HG03025 (cell line): ENCODE measurements around the gene RNU2-63P.
"Not testable (repeated sequence)": the region's sequence is repeated elsewhere in the genome, so short reads cannot be mapped to it uniquely, and the experiment has no call there.

Experiments
- ATAC-seq: cut with Tn5 transposase; IDR thresholded peaks from one replicate; pipeline ENCODE4 v1.9.1; 2021; ENCODE audit warnings: mild to moderate bottlenecking, moderate library complexity; ENCODE audit not compliant: unreplicated experiment, low FRiP score

Gene RNU2-63P

DNA sequence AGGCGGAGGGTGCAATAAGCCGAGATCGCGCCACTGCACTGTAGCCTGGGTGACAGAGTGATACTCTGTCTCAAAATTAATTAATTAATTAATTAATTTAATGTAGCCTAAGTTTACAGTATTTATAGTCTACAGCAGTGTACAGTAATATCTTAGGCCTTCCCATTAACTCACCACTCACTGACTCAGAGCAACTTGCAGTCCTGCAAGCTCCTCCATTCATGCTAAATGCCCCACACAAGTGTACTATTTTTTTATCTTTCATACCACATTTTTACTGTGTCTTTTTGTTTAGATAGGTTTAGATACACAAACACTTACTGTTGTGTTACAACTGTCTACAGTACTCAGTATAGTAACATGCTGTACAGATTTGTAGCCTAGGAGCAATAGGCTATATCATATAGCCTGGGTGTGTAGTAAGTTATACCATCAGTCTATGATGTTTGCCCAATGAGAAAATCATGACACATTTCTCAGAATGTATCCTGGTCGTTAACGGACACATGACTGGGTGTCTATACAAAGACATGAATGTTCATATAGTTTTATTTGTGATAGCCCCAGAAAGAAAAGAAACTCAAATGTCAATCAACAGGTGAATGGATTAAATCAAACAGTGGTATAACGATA is 15.8 kb upstream of the RNU2-63P start:
- ATAC-seq, result no peak

DNA sequence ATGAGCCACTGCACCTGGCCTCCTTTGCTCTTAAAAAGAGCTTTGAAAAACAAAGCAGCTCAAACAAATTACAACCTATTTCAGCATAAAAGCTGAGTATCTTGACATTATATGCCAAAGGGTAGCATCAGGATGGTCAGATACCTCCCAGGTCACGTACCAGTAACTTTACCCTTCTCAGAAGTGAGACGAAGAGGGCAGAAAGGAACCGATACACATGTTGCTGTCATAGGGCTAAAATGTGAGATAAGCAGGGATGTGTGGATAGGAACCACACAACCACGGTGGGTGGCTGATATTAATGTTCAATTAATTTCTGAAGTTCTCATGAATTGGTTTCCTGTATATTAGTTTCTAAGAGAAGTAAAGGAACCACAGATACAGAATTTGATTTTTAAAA is 12.6 kb upstream of the RNU2-63P start:
- ATAC-seq, result no peak

DNA sequence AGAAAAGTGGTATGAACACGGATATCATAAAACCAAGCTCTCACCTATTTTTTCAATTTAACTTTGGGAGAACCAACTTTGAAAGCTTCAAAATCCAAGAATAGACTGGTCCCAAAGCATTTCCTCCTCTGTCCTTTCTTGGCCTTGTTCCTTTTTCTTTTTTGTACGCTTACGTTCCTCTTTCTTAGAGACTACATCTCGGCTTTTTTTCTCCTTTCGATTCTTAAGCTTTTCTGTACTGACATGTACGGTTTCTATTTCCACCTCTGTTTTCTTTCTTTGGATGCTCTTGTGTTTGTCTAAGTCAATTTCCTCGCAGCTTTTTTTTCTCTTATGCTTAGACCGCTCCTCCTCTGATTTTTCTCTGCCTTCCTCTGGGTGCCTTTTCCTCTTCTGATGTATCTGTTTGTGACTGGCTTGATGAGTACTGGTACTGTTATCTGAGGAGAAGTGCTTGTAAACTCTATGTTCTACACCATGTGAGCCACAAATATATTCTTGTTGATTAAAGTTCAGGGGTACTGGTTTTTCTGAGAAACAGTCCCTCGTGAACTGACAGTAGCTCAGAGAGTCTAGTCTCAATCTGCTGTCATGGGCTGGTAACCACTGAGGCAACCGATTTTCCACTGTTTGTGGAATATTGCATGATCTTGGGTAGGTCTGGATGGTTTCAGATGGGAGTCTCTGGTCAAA is 11.5 kb upstream of the RNU2-63P start:
- ATAC-seq, result no peak

- ATAC-seq, result no peak
Measured at GRCh38 chr2:88024509-88024908, 8.2 kb upstream of the RNU2-63P start.

- no peak for ATAC-seq
Measured at GRCh38 chr2:88022669-88022921, 6.2 kb upstream of the RNU2-63P start.

DNA sequence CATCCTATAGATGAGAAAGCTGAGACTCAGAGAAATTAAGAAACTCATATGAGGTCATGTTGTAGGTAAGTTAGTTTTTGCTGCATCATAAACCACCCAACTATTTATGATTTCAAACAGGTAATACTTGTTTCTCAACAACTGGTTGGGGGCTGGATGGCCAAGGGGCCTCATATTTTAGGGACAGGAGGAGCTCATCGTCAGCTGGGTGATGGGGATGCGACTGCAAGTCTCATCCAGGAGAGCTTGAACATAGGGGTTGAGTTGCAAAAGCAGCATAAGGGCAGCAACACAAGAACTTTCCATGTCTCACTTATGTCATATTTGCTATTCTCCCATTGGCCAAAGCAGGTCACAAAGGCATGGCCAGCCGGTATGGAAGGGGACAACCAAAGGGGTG is 3.6 kb upstream of the RNU2-63P start:
- no peak for ATAC-seq

DNA sequence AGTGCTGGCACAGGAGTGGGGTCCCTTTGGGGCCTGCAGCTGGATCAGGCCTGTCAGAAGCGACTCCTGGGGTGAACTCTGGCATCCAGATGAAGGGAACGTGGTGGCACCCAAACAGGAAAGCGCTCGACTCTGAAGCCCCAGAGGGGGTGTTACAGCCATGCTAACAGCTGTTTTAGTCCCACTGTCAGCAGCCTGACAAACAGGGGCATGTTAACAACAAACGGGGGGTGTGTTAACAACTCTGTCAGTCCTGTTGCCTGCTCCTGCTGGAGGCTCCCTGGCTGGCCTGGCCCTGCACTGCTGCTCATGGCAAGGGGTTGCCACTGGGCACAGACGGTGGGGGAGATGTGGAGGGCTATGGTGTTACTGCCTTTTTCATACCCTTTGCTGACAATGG is 2.6 kb upstream of the RNU2-63P start:
- ATAC-seq, result no peak

- ATAC-seq, result not testable (repeated sequence)
Measured at GRCh38 chr2:88018077-88018805, 1.9 kb upstream of the RNU2-63P start.

DNA sequence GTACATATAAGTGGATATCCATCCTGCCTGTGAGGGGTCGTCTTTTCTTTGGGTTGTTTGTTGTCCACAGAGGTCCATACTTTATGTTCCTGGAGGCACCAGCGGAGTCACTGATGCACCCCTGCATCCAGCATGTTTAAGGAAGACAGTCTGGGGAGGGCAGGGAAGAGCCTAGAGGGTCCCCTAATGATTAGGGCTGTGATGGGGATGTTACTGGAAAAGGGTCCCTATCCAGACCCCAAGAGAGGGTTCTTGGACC is 1.4 kb upstream of the RNU2-63P start:
- not testable (repeated sequence) for ATAC-seq

GRCh38 chr2:88016960-88017779 is 823 bp upstream of the RNU2-63P start:
- peak; percentile 63 for ATAC-seq

DNA sequence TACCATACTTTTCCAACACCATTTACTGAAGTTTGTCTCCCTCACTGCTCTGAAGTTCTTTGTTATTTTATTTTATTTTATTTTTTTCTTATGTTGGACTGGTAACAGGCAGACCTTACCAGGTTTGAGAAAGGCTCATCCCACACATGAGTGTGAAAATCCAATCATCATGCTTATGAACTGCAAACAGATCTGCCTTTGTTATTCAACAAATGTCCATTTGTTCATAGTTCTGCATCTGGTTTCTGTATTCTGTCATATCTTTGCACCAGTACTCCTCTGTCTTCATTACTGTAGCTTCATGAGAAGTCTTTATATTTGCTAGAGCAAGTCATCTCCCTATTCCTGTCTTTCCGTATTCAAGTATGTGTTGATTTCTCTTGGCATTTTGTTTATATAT is 5.3 kb downstream of the RNU2-63P start:
- ATAC-seq, result no peak

DNA sequence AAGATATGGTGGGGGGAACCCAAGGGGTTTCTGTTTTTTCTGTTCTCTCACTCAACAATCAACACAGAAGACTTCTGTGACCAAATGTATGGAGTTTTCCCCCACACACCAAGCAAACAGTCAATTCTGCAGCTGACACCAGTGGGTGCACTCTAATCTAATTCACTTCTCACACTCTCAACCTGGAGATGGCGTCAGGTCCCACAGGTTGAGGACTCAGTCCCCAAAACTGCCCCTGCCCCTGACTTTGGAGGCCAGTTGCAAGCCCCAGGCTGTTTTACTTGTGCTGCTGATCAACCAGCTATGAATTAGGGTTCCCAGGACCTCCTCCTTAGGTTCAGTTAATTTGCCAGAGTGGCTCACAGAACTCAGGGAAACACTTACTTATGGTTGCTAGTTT is 6.2 kb downstream of the RNU2-63P start:
- ATAC-seq, result no peak

DNA sequence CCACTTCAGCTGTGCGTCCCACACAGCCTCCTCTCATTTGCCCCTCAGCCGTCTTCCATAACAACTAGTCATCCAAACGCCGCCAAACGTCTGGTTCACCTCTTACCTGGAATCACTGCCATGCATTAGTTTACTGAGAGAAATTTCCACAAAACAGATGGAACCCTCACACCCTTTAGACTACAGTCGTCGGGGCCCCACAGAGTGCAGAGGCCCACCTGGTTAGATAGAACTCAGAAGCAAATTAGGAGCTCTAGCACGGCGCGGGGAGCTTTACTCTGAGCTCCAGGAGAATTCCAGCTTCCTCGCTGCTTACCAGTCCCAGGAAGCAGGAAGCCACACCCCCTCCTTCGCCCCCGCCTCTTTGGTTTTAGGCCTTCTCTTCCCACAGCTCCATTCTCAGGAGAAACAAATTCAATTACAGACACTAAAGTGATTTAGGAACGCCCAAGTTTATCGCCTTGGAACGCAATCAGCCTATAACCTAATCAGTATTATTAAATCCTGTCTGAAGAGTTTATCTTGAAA is 9.4 kb downstream of the RNU2-63P start:
- ATAC-seq, result no peak

DNA sequence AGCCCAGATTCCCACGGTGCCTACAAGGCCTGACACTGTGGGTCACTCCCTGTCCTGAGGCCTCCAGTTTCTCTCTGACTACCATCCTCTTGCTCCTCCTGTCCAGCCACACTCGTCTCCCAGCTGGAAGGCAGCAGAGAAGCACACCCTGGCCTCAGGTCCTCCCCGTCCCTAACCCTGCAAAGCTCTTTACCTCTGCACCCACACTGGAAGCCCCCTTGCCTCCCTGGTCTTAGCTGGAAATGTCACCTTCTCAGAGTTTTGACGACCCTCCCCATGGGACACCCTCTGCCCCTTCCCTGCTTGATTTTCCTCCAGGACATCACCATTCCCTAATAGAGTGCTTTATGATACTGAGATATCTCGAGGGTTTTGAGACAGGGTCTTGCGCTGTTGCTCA is 10.6 kb downstream of the RNU2-63P start:
- ATAC-seq, result no peak

- ATAC-seq, result no peak
Measured at GRCh38 chr2:88003074-88003755, 13.1 kb downstream of the RNU2-63P start.

- ATAC-seq, result no peak
Measured at GRCh38 chr2:88002359-88002707, 14.0 kb downstream of the RNU2-63P start.

DNA sequence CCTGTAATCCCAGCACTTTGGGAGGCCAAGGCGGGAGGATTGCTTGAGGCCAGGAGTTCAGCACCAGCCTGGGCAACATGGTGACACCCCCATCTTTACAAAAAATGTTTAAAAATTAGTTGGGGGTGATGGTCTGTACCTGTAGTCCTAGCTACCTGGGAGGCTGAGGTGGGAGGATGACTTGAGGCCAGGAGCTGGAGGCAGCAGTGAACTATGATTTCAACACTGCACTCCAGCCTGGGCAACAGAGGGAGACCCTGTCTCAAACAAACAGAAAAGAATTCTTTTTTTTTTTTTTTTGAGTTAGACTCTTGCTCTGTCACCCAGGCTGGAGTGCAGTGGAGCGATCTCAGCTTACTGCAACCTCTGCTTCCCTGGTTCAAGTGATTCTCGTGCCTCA is 15.9 kb downstream of the RNU2-63P start:
- not testable (repeated sequence) for ATAC-seq

DNA sequence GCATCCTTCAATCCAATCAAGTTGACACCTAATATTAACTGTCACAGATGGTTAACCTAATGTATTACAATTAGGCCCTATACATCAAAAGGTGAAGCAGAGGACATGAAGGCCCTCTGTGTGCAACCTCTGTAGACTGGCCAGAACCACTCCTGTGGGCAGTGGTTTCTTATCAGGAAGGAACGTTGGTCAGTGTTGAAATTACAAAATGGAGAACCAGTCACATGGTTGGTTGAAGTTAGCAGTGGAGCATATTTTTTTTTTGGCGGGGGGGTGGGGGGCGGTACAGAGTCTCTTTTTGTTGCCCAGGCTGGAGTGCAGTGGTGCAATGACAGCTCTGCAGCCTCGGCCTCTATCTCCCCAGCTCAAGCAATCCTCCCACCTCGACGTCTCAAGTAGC is 19.8 kb downstream of the RNU2-63P start:
- no peak for ATAC-seq

GRCh38 chr2:87995756-87996155 is 20.6 kb downstream of the RNU2-63P start:
- ATAC-seq, result no peak

DNA sequence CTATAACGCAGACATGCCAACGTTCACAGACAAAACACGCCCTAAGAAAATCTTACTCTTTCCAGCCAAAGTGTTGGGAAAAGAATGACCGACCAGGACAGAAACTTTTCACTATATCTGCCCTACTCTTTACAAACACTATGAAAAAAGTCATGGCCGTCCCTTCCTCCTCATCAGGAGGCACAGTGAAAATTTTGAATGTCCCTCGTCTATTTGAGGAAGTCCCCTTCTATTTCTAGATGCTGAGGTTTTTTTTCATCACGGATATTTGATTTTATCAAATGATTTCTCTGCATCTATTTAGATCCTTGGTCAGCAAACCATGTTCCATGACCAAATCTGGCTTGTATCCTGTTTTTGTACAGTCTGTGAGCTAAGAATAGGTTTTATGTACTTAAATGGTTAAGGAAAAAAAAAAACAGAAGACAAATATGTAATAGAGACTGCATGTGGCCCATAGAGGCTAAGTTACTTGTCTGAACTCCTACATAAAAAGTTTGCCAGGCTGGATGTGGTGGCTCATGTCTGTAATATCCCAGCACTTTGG is 22.0 kb downstream of the RNU2-63P start:
- not testable (repeated sequence) for ATAC-seq
